IMR-90 (cell line): ENCODE measurements around the gene PPAT. TPM values are rescaled to one million over a fixed set of nuclear protein-coding genes. Genes with fewer than 3 reads are reported as not detected.

ENCODE experiments used
- ATAC-seq: fragments of 200-7000 bp; cut with Tn5 transposase; 2 replicates; pipeline ENCODE4 v1.9.1; 2020; ENCODE audit warnings: low read depth, mild to moderate bottlenecking, moderate library complexity
- BruUV-seq: library from RNA; stranded (reverse); fragments of 400-500 nt; replicated peaks from 2 replicates; lab custom pipeline; 2021; lab: Mats Ljungman, UMichigan
- CTCF ChIA-PET: fragments of 300-600 bp; formaldehyde crosslinking; extraction: SDS; loops from one replicate; lab custom pipeline; 2021; ENCODE audit warnings: antibody characterized with exemption; lab: Yijun Ruan, JAX
- POLR2A ChIA-PET: fragments of 300-600 bp; sonication (Branson Sonifier 250); formaldehyde crosslinking; loops from one replicate; lab custom pipeline; 2022; ENCODE audit warnings: antibody characterized with exemption; ENCODE audit not compliant: unreplicated experiment; lab: Charles Lee
- DNase-seq: peaks from one replicate; pipeline ENCODE4 v3.0.0; 2013
- H2AFZ ChIP-seq: replicated peaks from 2 replicates; pipeline ENCODE3; 2013; ENCODE audit warnings: low read length, mild to moderate bottlenecking; ENCODE audit not compliant: poor library complexity
- H2AK5ac ChIP-seq: 2 replicates; pipeline ENCODE4 v1.6.1; 2013; ENCODE audit warnings: low read depth, low read length, inconsistent platforms
- H2AK9ac ChIP-seq: replicated peaks from 2 replicates; pipeline ENCODE3; 2013; ENCODE audit warnings: mild to moderate bottlenecking, low read depth, low read length, moderate library complexity; ENCODE audit not compliant: poor library complexity
- H2BK120ac ChIP-seq: 2 replicates; pipeline ENCODE4 v1.6.1; 2013; ENCODE audit warnings: low read depth, low read length, inconsistent platforms
- H2BK15ac ChIP-seq: 3 replicates; pipeline ENCODE4 v1.6.1; 2013; ENCODE audit warnings: low read depth, low read length, inconsistent platforms
- H2BK20ac ChIP-seq: 2 replicates; pipeline ENCODE4 v1.6.1; 2013; ENCODE audit warnings: low read depth, mild to moderate bottlenecking, inconsistent platforms, low read length, moderate library complexity
- H2BK5ac ChIP-seq: 2 replicates; pipeline ENCODE4 v1.6.1; 2013; ENCODE audit warnings: mild to moderate bottlenecking, low read depth, low read length, inconsistent platforms; ENCODE audit not compliant: poor library complexity, severe bottlenecking
- H3K14ac ChIP-seq: replicated peaks from 2 replicates; pipeline ENCODE4 v1.6.1; 2013; ENCODE audit warnings: low read depth, low read length, inconsistent platforms
- H3K18ac ChIP-seq: 2 replicates; pipeline ENCODE4 v1.6.1; 2013; ENCODE audit warnings: low read depth, low read length, control low read depth
- H3K23ac ChIP-seq: 2 replicates; pipeline ENCODE4 v1.6.1; 2013; ENCODE audit warnings: low read depth, low read length, inconsistent platforms
- H3K27ac ChIP-seq: 2 replicates; pipeline ENCODE4 v1.5.1; 2013; ENCODE audit warnings: mild to moderate bottlenecking, control low read depth, low read length; ENCODE audit not compliant: insufficient read depth
- H3K27me3 ChIP-seq: 2 replicates; pipeline ENCODE4 v1.6.1; 2013; ENCODE audit warnings: low read length; ENCODE audit not compliant: control insufficient read depth, insufficient read depth
- H3K36me3 ChIP-seq: 2 replicates; pipeline ENCODE4 v1.6.1; 2013; ENCODE audit warnings: low read length, mixed read lengths; ENCODE audit not compliant: control insufficient read depth, insufficient read depth
- H3K4ac ChIP-seq: 2 replicates; pipeline ENCODE4 v1.6.1; 2013; ENCODE audit warnings: low read depth, low read length, inconsistent platforms
- H3K4me1 ChIP-seq: 2 replicates; pipeline ENCODE4 v1.6.1; 2013; ENCODE audit warnings: low read length, mixed read lengths; ENCODE audit not compliant: control insufficient read depth, insufficient read depth
- H3K4me2 ChIP-seq: 2 replicates; pipeline ENCODE4 v1.6.1; 2013; ENCODE audit warnings: low read depth, mild to moderate bottlenecking, control low read depth, low read length, moderate library complexity
- H3K4me3 ChIP-seq: 2 replicates; pipeline ENCODE4 v1.5.1; 2013; ENCODE audit warnings: low read depth, mild to moderate bottlenecking, control low read depth, low read length, moderate library complexity; ENCODE audit not compliant: insufficient read depth
- H3K56ac ChIP-seq: 2 replicates; pipeline ENCODE4 v1.6.1; 2013; ENCODE audit warnings: low read length, inconsistent platforms; ENCODE audit not compliant: insufficient read depth; ENCODE audit errors: extremely low read depth
- H3K79me1 ChIP-seq, 2 experiments: 2 replicates each; pipeline ENCODE4 v1.6.1; 2013; ENCODE audit warnings: low read length in 2 of 2, inconsistent platforms in 1 of 2, low read depth in 1 of 2
- H3K9ac ChIP-seq: 2 replicates; pipeline ENCODE4 v1.6.1; 2013; ENCODE audit warnings: low read depth, low read length, control low read depth
- H3K9me1 ChIP-seq: 2 replicates; pipeline ENCODE4 v1.6.1; 2013; ENCODE audit warnings: low read length, inconsistent platforms; ENCODE audit not compliant: insufficient read depth
- H3K9me3 ChIP-seq: 2 replicates; pipeline ENCODE4 v1.6.1; 2013; ENCODE audit warnings: low read length; ENCODE audit not compliant: control insufficient read depth, insufficient read depth
- H4K20me1 ChIP-seq: 2 replicates; pipeline ENCODE4 v1.6.1; 2013; ENCODE audit warnings: low read length, inconsistent platforms; ENCODE audit not compliant: insufficient read depth
- H4K5ac ChIP-seq: 2 replicates; pipeline ENCODE4 v1.6.1; 2013; ENCODE audit warnings: mild to moderate bottlenecking, low read depth, low read length, control low read depth
- H4K8ac ChIP-seq, 2 experiments: 2 replicates each; pipeline ENCODE4 v1.6.1; 2013; ENCODE audit warnings: low read depth in 2 of 2, low read length in 2 of 2, control low read depth in 1 of 2, inconsistent platforms in 1 of 2
- H4K91ac ChIP-seq: 2 replicates; pipeline ENCODE4 v1.6.1; 2013; ENCODE audit warnings: low read depth, low read length, inconsistent platforms; ENCODE audit not compliant: insufficient read depth
- CEBPB ChIP-seq: IDR thresholded peaks from 2 replicates; pipeline ENCODE4 v1.6.1; 2012; ENCODE audit warnings: low read depth, low read length, improper control_type of control experiment
- CTCF ChIP-seq: conservative IDR thresholded peaks from 2 replicates; pipeline ENCODE4 v1.5.1; 2012; ENCODE audit warnings: mild to moderate bottlenecking, low read depth, low read length, improper control_type of control experiment
- NFE2L2 ChIP-seq: fragments of 150-350 bp; IDR thresholded peaks from 2 replicates; pipeline ENCODE4 v1.6.1; 2016; ENCODE audit warnings: low read depth, mild to moderate bottlenecking, low read length
- POLR2A ChIP-seq: IDR thresholded peaks from 2 replicates; pipeline ENCODE4 v1.6.1; 2012; ENCODE audit warnings: mild to moderate bottlenecking, low read depth, low read length
- RAD21 ChIP-seq: IDR thresholded peaks from 2 replicates; pipeline ENCODE4 v1.6.1; 2012; ENCODE audit warnings: low read length, improper control_type of control experiment
- RFX5 ChIP-seq: IDR thresholded peaks from 2 replicates; pipeline ENCODE4 v1.8.0; 2012; ENCODE audit warnings: low read depth, mild to moderate bottlenecking, low read length, moderate library complexity
- SMC3 ChIP-seq: fragments of 150-350 bp; IDR thresholded peaks from 2 replicates; pipeline ENCODE4 v1.6.1; 2016; ENCODE audit warnings: low read depth, mild to moderate bottlenecking, antibody characterized with exemption, low read length, moderate library complexity
- USF2 ChIP-seq: fragments of 150-350 bp; IDR thresholded peaks from 2 replicates; pipeline ENCODE4 v1.6.1; 2017; ENCODE audit warnings: mild to moderate bottlenecking, antibody characterized with exemption, low read length, low read depth
- WGBS, 2 experiments: methylation state at CpG; one replicate each; pipeline versions ENCODE4 v1.1.5 to v1.1.7; 2013; ENCODE audit warnings: missing lambda C conversion rate in 2 of 2; ENCODE audit not compliant: insufficient read length in 1 of 2; ENCODE audit errors: extremely low coverage in 2 of 2; 5-methylcytosine and 5-hydroxymethylcytosine counted together
- dilution Hi-C: fragments of 300-500 bp; cut with HindIII; formaldehyde crosslinking; loops from one replicate; pipeline ENCODE4 v1.14.3; 2018; ENCODE audit warnings: low sequenced_read_pairs; ENCODE audit not compliant: unreplicated experiment
- in situ Hi-C: fragments of 300-500 bp; cut with MboI; formaldehyde crosslinking; loops from 3 replicates; pipeline ENCODE4 v1.14.3; 2019; ENCODE audit warnings: low sequenced_read_pairs, inconsistent platforms, mixed read lengths
- intact Hi-C: fragments of 100-400 bp; cut with micrococcal nuclease; formaldehyde crosslinking; loops from 2 replicates; pipeline ENCODE4 v1.10.0; 2022
- polyA plus RNA-seq, 3 experiments: library from polyadenylated mRNA; depleted of rRNA; stranded (reverse); fragments of >200 nt; gene quantifications; 2 replicates each; pipeline ENCODE4 v1.2.3, GENCODE V29; 2012; ENCODE audit warnings: low replicate concordance in 1 of 3
- total RNA-seq: library from RNA; depleted of rRNA; stranded (reverse); fragments of >200 nt; gene quantifications from 2 replicates; pipeline ENCODE4 v1.2.3, GENCODE V29; 2012

The PPAT gene
- total and polyA plus RNA-seq, 2 of the 4 experiments (the other 2 are of a cell fraction), result 7.0 to 21.1 TPM

GRCh38 chr4:56386091-56386490, 49.3 kb downstream of the PPAT start:
- Histone ChIP-seq H3K23ac (no peak overlapping the region), H2BK15ac (no peak overlapping the region), H3K27ac (no peak overlapping the region), H3K4me3 (no peak overlapping the region), H3K9me3 (no peaks in the 10 kb centered on the region), H2BK20ac (no peak overlapping the region), H2BK120ac (no peak overlapping the region), H3K18ac (no peak overlapping the region), H3K4ac (no peak overlapping the region), H4K8ac (peak overlapping the region in 1 of 2 experiments; percentile 9; a peak in 1 of 4 replicates), H3K4me1 (peaks cover 3% of the 10 kb centered on the region; the same call in 1 of the 2 replicates), H3K36me3 (no peaks in the 10 kb centered on the region; the same call in 1 of the 2 replicates), H3K56ac (no peak overlapping the region), H4K5ac (no peak overlapping the region), H2AK5ac (no peak overlapping the region), H3K9me1 (0 out of 2 replicates have a peak, but pooled peaks cover 2% of the 10 kb centered on the region), H3K27me3 (no peaks in the 10 kb centered on the region), H2AK9ac (no peak overlapping the region), H3K9ac (no peak overlapping the region), H3K14ac (no peak overlapping the region), H2AFZ (no peak overlapping the region), H4K20me1 (peaks cover 3% of the 10 kb centered on the region; the same call in 1 of the 2 replicates), H3K4me2 (peak overlapping the region; percentile 19; the same call in 1 of the 2 replicates), H3K79me1 (peaks cover 17 to 38% of the 10 kb centered on the region in 2 experiments), H4K91ac (no peak overlapping the region), H2BK5ac (no peak overlapping the region)
- POLR2A ChIA-PET, result no interaction called here
- BruUV-seq, result no TSS peak
- in situ Hi-C loops (no loop called here), dilution Hi-C loops (no loop called here), intact Hi-C loops (loop anchor here (2.0 kb wide), 2 partner anchors 51 to 437 kb away; partner anchors contain the start of genes CEP135 and PAICS)
- DNase-seq, result no peak
- TF ChIP-seq CTCF (no peak), SMC3 (no peak), RFX5 (no peak), NFE2L2 (no peak), USF2 (no peak), POLR2A (no peak), CEBPB (peak; percentile 53), RAD21 (no peak)
- WGBS, 2 experiments, result no CpG with 5 or more reads among the region's 4 CpGs
- no peak for ATAC-seq
- CTCF ChIA-PET, result no interaction called here
